Bronchial epithelial cell (primary cell): ENCODE results near the gene BCAS2. TPM values are rescaled to one million over a fixed set of nuclear protein-coding genes. Genes with fewer than 3 reads are reported as not detected.

ENCODE experiments used
- DNase-seq: peaks from one replicate; pipeline ENCODE4 v3.0.0-alpha.2; 2010; ENCODE audit warnings: low read depth
- FAIRE-seq: peaks from 2 replicates; lab custom pipeline; 2011; peaks lifted over from hg19 to GRCh38; lab: Jason Lieb, UNC
- H3K27me3 ChIP-seq: 2 replicates; pipeline ENCODE4 v1.5.1; 2011; ENCODE audit warnings: low read length; ENCODE audit not compliant: control insufficient read depth, insufficient read depth
- H3K36me3 ChIP-seq: 2 replicates; pipeline ENCODE4 v1.5.1; 2011; ENCODE audit warnings: low read length; ENCODE audit not compliant: control insufficient read depth, insufficient read depth
- H3K4me3 ChIP-seq: 2 replicates; pipeline ENCODE4 v1.5.1; 2011; ENCODE audit warnings: mild to moderate bottlenecking, low read depth, low read length, control low read depth
- CTCF ChIP-seq: IDR thresholded peaks from 2 replicates; pipeline ENCODE4 v1.5.1; 2011; ENCODE audit warnings: mild to moderate bottlenecking, moderate library complexity, low read length, control low read depth, inconsistent platforms; ENCODE audit not compliant: insufficient read depth, severe bottlenecking
- total RNA-seq: library from RNA; depleted of rRNA; stranded (reverse); fragments of >200 nt; gene quantifications from 2 replicates; pipeline ENCODE4 v1.2.1, GENCODE V29; 2014

The BCAS2 gene
- total RNA-seq, 1 donor from 2014 or later, result 75.8 TPM

GRCh38 chr1:114531094-114531493 lies 50.3 kb downstream of the BCAS2 start:
- DNase-seq, result no peak
- H3K27me3 ChIP-seq, result no peaks in the 10 kb centered on the region
- FAIRE-seq, result no peak
- no peak overlapping the region for H3K4me3 ChIP-seq
- no peak for TF ChIP-seq CTCF
- H3K36me3 ChIP-seq, result no peaks in the 10 kb centered on the region

- no peak for TF ChIP-seq CTCF
- Histone ChIP-seq H3K36me3 (no peaks in the 10 kb centered on the region), H3K27me3 (no peaks in the 10 kb centered on the region), H3K4me3 (no peak overlapping the region)
- DNase-seq (no peak), FAIRE-seq (no peak)
These were observed 51.2 kb downstream of the BCAS2 start for GRCh38 chr1:114530224-114530623.

- no peak for TF ChIP-seq CTCF
- no peaks in the 10 kb centered on the region for H3K36me3 ChIP-seq
- no peaks in the 10 kb centered on the region for H3K27me3 ChIP-seq
- FAIRE-seq (no peak), DNase-seq (peak; percentile 40)
- H3K4me3 ChIP-seq, result no peak overlapping the region
These were observed 56.5 kb downstream of the BCAS2 start for GRCh38 chr1:114524944-114525343.

- no peak for TF ChIP-seq CTCF
- Histone ChIP-seq H3K27me3 (no peaks in the 10 kb centered on the region), H3K36me3 (no peaks in the 10 kb centered on the region), H3K4me3 (no peak overlapping the region)
- DNase-seq, result no peak
- FAIRE-seq, result no peak
These were observed 59.2 kb downstream of the BCAS2 start for GRCh38 chr1:114522264-114522575.

GRCh38 chr1:114521396-114522263 lies 59.8 kb downstream of the BCAS2 start:
- H3K4me3 ChIP-seq, result no peak overlapping the region
- DNase-seq (no peak), FAIRE-seq (no peak)
- TF ChIP-seq CTCF, result no peak
- H3K27me3 ChIP-seq, result no peaks in the 10 kb centered on the region
- H3K36me3 ChIP-seq, result no peaks in the 10 kb centered on the region

Other genes with a start within 250 kb of the BCAS2 start
- 16.3 and 22.1 TPM in 2 replicates for gene TRIM33, start 70.4 kb downstream of the BCAS2 start, total RNA-seq
- 18.2 and 31.5 TPM in 2 replicates for gene DENND2C, start 88.4 kb upstream of the BCAS2 start, total RNA-seq
- gene AMPD1, start 113.9 kb upstream of the BCAS2 start, total RNA-seq, result 0.13 TPM in 1 of 2 replicates, not detected in the other
- gene NRAS, start 135.2 kb upstream of the BCAS2 start, total RNA-seq, result 78.2 and 83.6 TPM in 2 replicates
- 875 and 1,184 TPM in 2 replicates for gene CSDE1, start 176.4 kb upstream of the BCAS2 start, total RNA-seq
- 45.3 and 90.5 TPM in 2 replicates for gene SIKE1, start 199.1 kb upstream of the BCAS2 start, total RNA-seq